Measurements from ENCODE around the gene UBE2QL1.

- no peak for TF ChIP-seq EP300 (IDR thresholded peaks at IDR 0.05)
- TF ChIP-seq POLR2A (IDR thresholded peaks at IDR 0.05) = no peak
Measured at GRCh38 chr5:6405591-6405990, 43.1 kb upstream of the UBE2QL1 start.
